Measurements from ENCODE around the gene CENPN.
A peak's percentile ranks its signal among the peaks of the same experiment; 100 is the strongest.

Gene CENPN

DNA sequence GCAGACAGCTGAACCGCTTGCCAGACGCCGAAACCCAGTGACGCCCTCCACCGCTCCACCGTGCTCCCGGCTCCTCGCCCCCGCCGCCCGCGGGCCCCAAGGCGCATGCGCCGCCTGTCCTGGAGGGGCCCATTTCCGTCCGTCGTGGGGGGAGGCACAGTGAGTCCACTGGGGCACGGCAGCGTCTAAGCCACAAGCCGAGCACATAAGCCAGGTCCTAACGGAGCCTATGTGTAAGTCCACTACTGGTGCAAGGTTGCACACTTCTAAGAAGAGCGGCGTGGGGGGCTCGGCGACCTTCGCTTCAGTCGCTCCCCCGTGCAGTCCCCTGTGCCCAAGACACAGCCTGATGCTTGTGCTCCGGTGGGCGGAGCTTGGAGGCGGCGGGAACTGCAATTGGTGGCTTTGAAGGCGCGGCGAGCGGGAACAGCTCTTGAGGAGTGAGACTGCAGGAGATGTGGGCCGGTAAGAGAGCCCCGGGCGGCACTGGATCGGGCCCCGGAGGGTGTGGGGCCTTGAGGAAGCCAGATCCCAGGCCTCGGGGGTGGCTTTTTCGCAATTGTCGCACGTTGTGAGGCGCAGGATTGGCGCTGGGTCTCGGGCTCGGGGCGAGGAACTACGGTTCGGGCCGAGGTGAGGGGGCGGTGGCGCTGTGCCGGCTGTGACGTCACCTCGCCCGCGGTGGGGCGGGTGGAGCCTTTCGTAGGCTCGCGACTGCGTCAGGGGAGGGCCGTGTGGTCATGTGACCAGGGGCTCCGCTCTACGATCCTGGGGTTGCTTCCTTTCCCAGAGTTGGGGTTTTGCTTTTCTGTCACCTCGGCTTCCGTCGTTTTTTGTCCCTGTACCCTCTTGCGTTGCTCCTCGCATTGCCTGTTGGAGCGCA, at the start of gene CENPN, which contains the start of gene CMC2:
CENPN (plus strand) TSS at position 402 of the 883 bp plus-strand sequence. CDS start 4,726 bp downstream, outside the sequence.
CMC2 (minus strand) TSS at position 73 of the 883 bp plus-strand sequence. CDS start 9,491 bp downstream, outside the sequence.
- peak within 1 kb of the TSS; percentile 99 for H3K27ac ChIP-seq
- no peaks in the 10 kb centered on the region for H3K27me3 ChIP-seq (replicated peaks)
- in situ Hi-C loops (cut with HindIII; ENCODE audit: low pct_ligation_motif_present, low sequenced_read_pairs), result no loop called here
- peak within 1 kb of the TSS; percentile 90 for H3K4me3 ChIP-seq (ENCODE audit: low read depth, low read length)
- peak; percentile 99 for DNase-seq
- H3K36me3 ChIP-seq (replicated peaks), result no peaks in the 10 kb centered on the region
- TF ChIP-seq CTCF (IDR thresholded peaks at IDR 0.05; ENCODE audit: low read depth, low read length, missing control alignments), result peak; percentile 23

- H3K27me3 ChIP-seq (replicated peaks), result no peaks in the 10 kb centered on the region
- in situ Hi-C loops (cut with HindIII; ENCODE audit: low pct_ligation_motif_present, low sequenced_read_pairs), result no loop called here
- no peak for DNase-seq
- no peaks in the 10 kb centered on the region for H3K36me3 ChIP-seq (replicated peaks)
- TF ChIP-seq CTCF (IDR thresholded peaks at IDR 0.05; ENCODE audit: low read depth, low read length, missing control alignments), result no peak
- H3K27ac ChIP-seq, result no peak overlapping the region
- H3K4me3 ChIP-seq (ENCODE audit: low read depth, low read length), result no peak overlapping the region
Measured at GRCh38 chr16:80958284-80958683, 48.7 kb upstream of the CENPN start.

DNA sequence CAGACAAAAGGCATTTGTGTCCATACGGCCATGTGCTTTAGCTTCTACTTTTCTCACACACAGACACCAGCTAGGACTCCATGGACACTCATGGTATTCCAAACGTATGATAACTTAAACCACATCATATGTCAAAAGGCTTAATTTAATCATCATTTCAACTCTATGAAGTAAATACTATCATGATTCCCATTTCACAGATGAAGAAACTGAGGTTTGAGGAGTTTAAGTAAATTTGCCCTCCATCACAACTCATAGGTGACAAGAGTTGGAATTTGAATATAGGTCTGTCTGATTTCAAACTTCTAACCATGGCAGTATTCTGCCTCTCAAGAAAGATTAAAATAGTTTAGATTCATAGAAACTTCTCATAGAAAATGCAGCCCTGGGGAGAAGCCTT, 44.1 kb upstream of the CENPN start:
- Histone ChIP-seq H3K4me3 (ENCODE audit: low read depth, low read length) (no peak overlapping the region), H3K36me3 (replicated peaks) (no peaks in the 10 kb centered on the region), H3K27ac (no peak overlapping the region), H3K27me3 (replicated peaks) (no peaks in the 10 kb centered on the region)
- no peak for DNase-seq
- in situ Hi-C loops (cut with HindIII; ENCODE audit: low pct_ligation_motif_present, low sequenced_read_pairs), result no loop called here
- TF ChIP-seq CTCF (IDR thresholded peaks at IDR 0.05; ENCODE audit: low read depth, low read length, missing control alignments), result no peak

- H3K27ac ChIP-seq, result no peak overlapping the region
- in situ Hi-C loops (cut with HindIII; ENCODE audit: low pct_ligation_motif_present, low sequenced_read_pairs), result no loop called here
- H3K36me3 ChIP-seq (replicated peaks), result no peaks in the 10 kb centered on the region
- no peak overlapping the region for H3K4me3 ChIP-seq (ENCODE audit: low read depth, low read length)
- no peak for DNase-seq
- no peak for TF ChIP-seq CTCF (IDR thresholded peaks at IDR 0.05; ENCODE audit: low read depth, low read length, missing control alignments)
- no peaks in the 10 kb centered on the region for H3K27me3 ChIP-seq (replicated peaks)
Measured at GRCh38 chr16:80964351-80964750, 42.7 kb upstream of the CENPN start.

GRCh38 chr16:80966617-80967016, 40.4 kb upstream of the CENPN start:
- H3K27me3 ChIP-seq (replicated peaks), result no peaks in the 10 kb centered on the region
- H3K36me3 ChIP-seq (replicated peaks), result no peaks in the 10 kb centered on the region
- H3K4me3 ChIP-seq (ENCODE audit: low read depth, low read length), result no peak overlapping the region
- in situ Hi-C loops (cut with HindIII; ENCODE audit: low pct_ligation_motif_present, low sequenced_read_pairs), result no loop called here
- H3K27ac ChIP-seq, result no peak overlapping the region
- DNase-seq, result no peak
- TF ChIP-seq CTCF (IDR thresholded peaks at IDR 0.05; ENCODE audit: low read depth, low read length, missing control alignments), result no peak

Measured in brain microvascular endothelial cell (primary cell).